ENCODE results near the gene DNAJC16. TPM values are rescaled to one million over a fixed set of nuclear protein-coding genes. Genes with fewer than 3 reads are reported as not detected.

Gene DNAJC16
- total RNA-seq = 10.6 and 20.2 TPM in 2 replicates

DNA sequence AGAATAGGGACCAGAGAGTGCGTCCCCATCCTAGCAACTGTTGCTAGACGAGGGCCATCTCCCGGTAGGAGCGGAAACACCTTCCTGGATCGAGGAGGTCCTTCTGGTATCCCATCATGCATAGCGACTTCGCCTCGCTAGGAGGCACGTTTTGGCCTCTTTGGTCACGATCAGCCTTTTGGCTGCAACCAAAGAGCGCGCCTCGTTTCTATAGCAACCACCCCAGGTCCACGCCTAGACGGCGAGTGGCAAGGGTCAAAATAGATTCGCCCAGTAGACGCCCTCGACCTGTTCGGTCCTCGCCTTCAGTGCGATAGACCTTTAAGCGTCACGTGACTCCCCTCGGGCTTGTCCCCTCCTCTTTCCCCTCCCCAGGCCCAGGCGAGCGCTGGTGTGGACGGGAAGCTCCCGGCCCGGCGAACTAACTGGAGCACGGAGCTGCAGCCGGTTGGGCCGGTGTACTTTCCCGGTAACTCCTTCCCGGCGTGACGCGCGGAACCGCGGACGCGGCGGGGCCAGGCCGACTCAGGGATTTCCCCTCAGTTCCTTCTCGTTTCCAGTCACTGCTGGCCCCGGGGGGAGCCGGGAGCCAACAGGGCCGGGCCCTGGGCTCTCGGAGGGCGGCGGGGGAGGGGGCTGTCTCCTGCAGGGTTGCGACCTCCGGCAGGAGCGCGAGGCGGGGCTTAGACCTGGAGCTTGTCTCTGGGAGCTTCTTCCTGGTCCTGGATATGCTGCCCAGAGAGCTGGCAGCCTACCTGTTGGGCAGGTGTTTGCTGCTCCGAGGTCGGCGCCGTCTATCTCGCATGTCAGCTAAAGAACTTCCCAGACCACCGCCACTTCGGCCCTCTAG, at the start of gene DNAJC16:
TSS of gene DNAJC16 (plus strand) at position 359 of the 850 bp plus-strand sequence. CDS start 2,258 bp downstream, outside the sequence.

DNA sequence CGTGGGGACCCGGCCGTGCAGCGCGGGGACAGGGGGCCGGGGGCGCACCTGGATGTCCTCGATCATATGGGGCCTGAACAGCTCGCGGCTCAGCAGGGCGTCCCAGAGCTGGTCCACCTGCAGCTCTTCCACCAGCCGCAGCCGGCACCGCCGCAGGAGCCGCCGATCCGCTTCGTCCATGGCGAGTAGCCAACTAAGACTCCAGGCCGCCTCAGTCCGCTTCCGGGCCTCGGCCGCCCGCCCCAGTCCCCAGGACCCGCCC, 2.7 kb upstream of the DNAJC16 start, which contains the start of gene CASP9:
TSS of gene CASP9 (minus strand) at position 195 of the 262 bp plus-strand sequence. CDS start at position 180, 15 bp downstream.

DNA sequence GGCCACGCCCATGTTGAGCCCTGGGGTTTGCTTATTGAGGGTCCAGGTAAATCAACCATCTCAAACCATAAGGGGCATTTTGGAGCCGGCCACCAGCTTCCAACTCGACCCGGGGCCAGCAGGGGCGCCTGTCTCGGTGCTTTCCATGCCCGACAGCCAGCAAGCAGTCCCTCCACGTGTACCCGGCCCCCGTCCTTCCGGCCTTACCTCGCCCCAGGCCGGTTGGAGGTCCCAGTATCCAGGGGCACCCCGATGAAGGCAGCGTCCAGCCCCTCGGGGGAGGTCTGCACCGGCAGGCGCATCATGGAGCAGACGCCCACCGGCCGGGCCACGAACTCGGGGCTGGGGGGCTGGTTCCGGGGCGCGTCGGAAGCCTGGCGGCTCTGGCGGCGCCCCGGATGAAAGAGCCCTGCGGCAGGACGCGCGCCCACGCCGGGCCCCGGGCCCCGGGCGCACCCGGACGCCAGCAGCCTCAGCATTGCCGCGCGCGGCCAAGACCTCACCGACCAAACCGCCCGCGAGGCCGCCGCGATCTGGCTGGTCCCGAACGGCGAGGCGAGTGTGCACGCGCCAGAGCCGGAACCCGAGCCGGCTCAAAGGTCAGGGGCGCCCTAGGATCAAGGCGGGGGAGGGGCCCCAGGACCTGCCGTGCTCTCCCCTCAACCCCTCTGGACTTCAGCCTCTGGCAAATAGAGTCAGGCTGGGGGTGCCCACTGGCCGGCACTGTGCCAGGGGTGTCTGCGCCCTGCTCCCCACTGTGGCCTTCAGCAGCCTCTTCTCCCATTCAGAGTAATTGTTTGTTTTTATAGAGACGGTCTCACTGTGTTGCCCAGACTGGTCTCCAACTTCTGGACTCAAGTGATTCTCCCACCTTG, 58.1 kb downstream of the DNAJC16 start, which contains the start of gene AGMAT:
TSS of gene AGMAT (minus strand) at position 563 of the 875 bp plus-strand sequence. CDS start at position 479, 84 bp downstream.

GRCh38 chr1:15617173-15618076, 90.8 kb downstream of the DNAJC16 start, which contains the start of gene DDI2:
TSS of gene DDI2 (plus strand) at chr1:15617458. CDS start at chr1:15617671, 213 bp downstream.

Other genes starting within 250 kb of the DNAJC16 start
- 50.3 and 87.0 TPM in 2 replicates for gene EFHD2, start 117.0 kb upstream of the DNAJC16 start, total RNA-seq
- gene CTRC, start 88.4 kb upstream of the DNAJC16 start, total RNA-seq = not detected in 2 replicates
- not detected in 2 replicates for gene CELA2A, start 70.1 kb upstream of the DNAJC16 start, total RNA-seq
- not detected in 2 replicates for gene CELA2B, start 50.7 kb upstream of the DNAJC16 start, total RNA-seq
- gene CASP9, start 2.6 kb upstream of the DNAJC16 start, total RNA-seq = 6.0 and 9.1 TPM in 2 replicates
- 0.16 and 1.7 TPM in 2 replicates for gene AGMAT, start 58.2 kb downstream of the DNAJC16 start, total RNA-seq
- gene DDI2, start 90.6 kb downstream of the DNAJC16 start, total RNA-seq = 8.3 and 8.4 TPM in 2 replicates
- 30.4 and 47.3 TPM in 2 replicates for gene PLEKHM2, start 157.5 kb downstream of the DNAJC16 start, total RNA-seq
- gene SLC25A34, start 209.4 kb downstream of the DNAJC16 start, total RNA-seq = 0.26 and 0.96 TPM in 2 replicates
- gene TMEM82, start 215.7 kb downstream of the DNAJC16 start, total RNA-seq = not detected in 2 replicates
- 114 and 120 TPM in 2 replicates for gene FBLIM1, start 231.9 kb downstream of the DNAJC16 start, total RNA-seq